ENCODE results near the gene IMMT. TPM values are rescaled to one million over a fixed set of nuclear protein-coding genes. Genes with fewer than 3 reads are reported as not detected.
"Not testable (repeated sequence)": the region's sequence is repeated elsewhere in the genome, so short reads cannot be mapped to it uniquely, and the experiment has no call there.

Gene IMMT
- 68.7 TPM for polyA plus RNA-seq (2013)

DNA sequence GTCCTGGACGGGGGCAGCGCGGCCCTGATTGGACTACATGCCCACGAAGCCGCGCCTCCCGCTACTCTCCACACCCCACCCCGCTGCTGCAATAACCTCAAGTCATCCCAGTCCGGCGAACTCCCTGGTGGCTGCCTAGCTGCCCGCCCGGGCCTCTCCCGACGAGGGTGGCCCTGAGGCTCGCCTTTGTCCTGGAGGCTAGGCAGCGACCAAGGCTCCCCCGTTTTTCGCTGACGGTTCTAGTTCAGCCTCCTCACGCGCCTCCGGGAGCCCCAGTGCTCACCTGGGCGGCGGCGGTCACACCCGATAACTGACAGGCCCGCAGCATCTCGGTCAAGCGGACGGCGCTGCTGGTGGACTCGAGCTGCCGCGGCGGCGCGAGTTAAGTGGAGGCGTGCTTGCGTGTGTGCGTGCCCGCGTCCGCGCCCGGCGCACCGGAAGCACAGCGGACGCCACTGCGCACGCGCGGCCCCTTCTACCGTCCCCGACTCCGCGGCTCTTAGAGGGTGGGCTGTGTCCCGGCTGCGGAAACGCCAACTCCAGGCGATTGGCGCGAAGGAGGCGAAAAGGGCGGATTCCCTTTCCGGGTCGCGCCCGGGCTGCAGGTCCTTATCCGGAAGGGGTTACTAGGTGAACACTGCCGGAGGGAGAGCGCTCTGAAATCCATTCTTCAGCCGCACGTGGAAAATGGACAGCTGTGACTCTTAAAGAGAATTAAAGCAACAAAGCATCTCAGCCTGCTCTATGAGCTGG is at the start of gene IMMT:
Gene IMMT, minus strand, starts transcription at position 408 of the 753 bp plus-strand sequence. Its CDS starts 80 bp downstream, at position 328.
- Histone ChIP-seq H3K4me1 (ENCODE audit: control extremely low read depth in 1 of 4, control insufficient read depth in 4 of 4, insufficient read depth in 4 of 4, low read length in 3 of 4) (peaks cover 18 to 29% (median 24%) of the 10 kb centered on the region in 4 experiments), H3K4me3 (ENCODE audit: control insufficient read depth in 1 of 7, extremely low read depth in 1 of 7, insufficient read depth in 4 of 7, low read depth in 2 of 7, low read length in 6 of 7) (peak within 1 kb of the TSS; percentile 80 to 100 (median 93)), H3K27me3 (replicated peaks in 2 of 5; ENCODE audit: control insufficient read depth in 4 of 5, insufficient read depth in 5 of 5, low read length in 4 of 5) (no peaks in the 10 kb centered on the region), H3K9me3 (ENCODE audit: control extremely low read depth in 1 of 5, control insufficient read depth in 4 of 5, insufficient read depth in 2 of 5, low read depth in 1 of 5, low read length in 4 of 5) (no peaks in the 10 kb centered on the region), H3K36me3 (ENCODE audit: control insufficient read depth in 4 of 4, insufficient read depth in 4 of 4, low read length in 3 of 4) (peaks cover 0 to 8% (median 4%) of the 10 kb centered on the region in 4 experiments), H3K27ac (ENCODE audit: insufficient read depth in 1 of 2, low read depth in 1 of 2, low read length in 2 of 2, poor library complexity in 1 of 2, severe bottlenecking in 2 of 2) (peak within 1 kb of the TSS; percentile 93 to 97)
- CTCF ChIA-PET, result interaction anchor here (1.0 to 1.3 kb wide), 2 partner anchors 9 to 26 kb away, joined by 3 to 4 read pairs; no protein-coding TSS in a partner anchor
- POLR2A ChIA-PET, result interaction anchor here (0.6 kb wide), 1 partner anchor 9 kb away, joined by 3 read pairs; no protein-coding TSS in a partner anchor
- DNase-seq, result peak; percentile 95 to 96 (median 96)
- WGBS (ENCODE audit: insufficient coverage), result under 1% methylated on average over 68 of the region's 74 CpGs

DNA sequence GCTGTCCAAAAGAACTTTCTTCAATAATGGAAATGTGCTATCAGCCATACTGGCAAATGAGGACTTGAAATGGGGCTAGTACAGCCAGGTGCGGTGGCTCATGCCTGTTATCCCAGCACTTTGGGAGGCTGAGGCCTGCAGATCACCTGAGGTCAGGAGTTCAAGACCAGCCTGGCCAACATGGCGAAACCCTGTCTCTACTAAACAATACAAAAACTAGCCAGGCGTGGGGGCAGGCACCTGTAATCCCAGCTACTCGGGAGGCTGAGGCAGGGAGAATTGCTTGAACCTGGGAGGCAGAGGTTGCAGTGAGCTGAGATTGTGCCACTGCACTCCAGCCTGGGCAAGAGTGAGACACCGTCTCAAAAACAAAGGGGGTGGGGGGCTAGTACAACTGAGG is 49.5 kb upstream of the IMMT start:
- H3K27ac ChIP-seq (ENCODE audit: insufficient read depth in 1 of 2, low read depth in 1 of 2, low read length in 2 of 2, poor library complexity in 1 of 2, severe bottlenecking in 2 of 2); H3K36me3 ChIP-seq (ENCODE audit: control insufficient read depth in 4 of 4, insufficient read depth in 4 of 4, low read length in 3 of 4); H3K9me3 ChIP-seq (ENCODE audit: control extremely low read depth in 1 of 5, control insufficient read depth in 4 of 5, insufficient read depth in 2 of 5, low read depth in 1 of 5, low read length in 4 of 5); H3K4me3 ChIP-seq (ENCODE audit: control insufficient read depth in 1 of 7, extremely low read depth in 1 of 7, insufficient read depth in 4 of 7, low read depth in 2 of 7, low read length in 6 of 7); DNase-seq; POLR2A ChIA-PET: not testable (repeated sequence)
- WGBS (ENCODE audit: insufficient coverage), result 100% methylated on average over 2 of the region's 5 CpGs
- Histone ChIP-seq H3K27me3 (replicated peaks in 2 of 5; ENCODE audit: control insufficient read depth in 4 of 5, insufficient read depth in 5 of 5, low read length in 4 of 5) (peaks cover 0 to 42% (median 10%) of the 10 kb centered on the region in 5 experiments), H3K4me1 (ENCODE audit: control extremely low read depth in 1 of 4, control insufficient read depth in 4 of 4, insufficient read depth in 4 of 4, low read length in 3 of 4) (peaks cover 4 to 10% (median 7%) of the 10 kb centered on the region in 4 experiments)
- CTCF ChIA-PET, result interaction anchor here (0.5 to 1.7 kb wide), 4 partner anchors 24 to 959 kb away, joined by 3 to 6 read pairs (median 4); no protein-coding TSS in a partner anchor

DNA sequence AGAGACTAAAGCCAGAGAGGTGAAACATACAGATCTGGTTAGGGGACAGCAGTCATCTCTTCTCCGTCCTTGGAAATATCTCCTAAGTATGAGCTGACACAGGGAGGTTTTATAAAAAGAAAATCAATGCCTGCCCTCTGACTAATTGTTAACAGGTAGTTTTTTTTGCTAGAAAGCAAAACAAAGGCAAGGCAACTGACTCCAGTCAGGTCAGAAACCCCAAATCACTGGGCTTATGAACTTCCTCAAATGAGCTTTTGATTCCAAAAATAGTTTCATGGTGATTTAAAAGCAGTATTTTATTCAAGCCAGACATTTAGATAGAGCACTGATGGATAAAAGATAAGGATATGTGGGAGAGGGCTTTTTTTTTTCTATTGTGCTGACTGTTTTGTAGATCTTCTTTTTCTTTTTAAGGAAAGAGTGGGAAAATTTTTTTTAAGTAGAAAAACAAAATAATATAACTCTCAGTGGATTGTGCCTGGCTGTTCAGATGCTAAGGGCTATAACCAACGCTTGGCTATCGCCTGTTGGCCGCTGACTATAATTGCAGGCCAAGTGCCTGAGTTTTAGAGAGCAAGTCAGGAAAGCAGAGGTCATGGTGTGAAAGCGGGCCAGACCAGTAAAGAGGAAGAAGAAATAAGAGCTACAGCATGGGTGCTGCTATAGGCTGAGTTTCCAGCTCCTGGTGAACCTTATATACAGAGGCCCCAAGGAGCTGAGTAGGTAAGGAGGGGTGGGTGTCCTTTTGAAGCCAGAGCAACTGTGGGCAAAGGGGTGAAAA is 48.9 kb upstream of the IMMT start:
- POLR2A ChIA-PET, result interaction anchor here (0.7 to 1.0 kb wide), 2 partner anchors 15 to 198 kb away, joined by 3 read pairs; no protein-coding TSS in a partner anchor

DNA sequence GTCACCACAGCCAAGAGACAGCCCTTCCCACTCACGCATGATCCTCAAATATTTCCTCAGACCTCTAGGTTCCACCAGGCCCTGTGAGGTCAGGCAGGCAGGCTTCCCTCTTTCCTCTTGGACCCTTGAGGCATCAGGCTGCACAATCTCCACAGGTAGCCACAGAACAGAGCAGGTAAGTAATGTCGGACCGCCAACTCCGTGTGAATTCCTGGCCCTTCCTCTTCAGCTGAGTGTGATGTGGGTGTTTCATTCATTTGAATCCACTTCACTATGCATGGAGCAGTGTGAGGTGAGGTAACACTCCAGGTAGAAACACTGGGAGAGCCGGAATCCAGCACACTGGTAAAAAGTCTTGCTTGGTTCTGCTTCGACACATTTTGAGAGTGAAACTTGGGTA is 48.0 kb upstream of the IMMT start:
- Histone ChIP-seq H3K9me3 (ENCODE audit: control extremely low read depth in 1 of 5, control insufficient read depth in 4 of 5, insufficient read depth in 2 of 5, low read depth in 1 of 5, low read length in 4 of 5) (no peaks in the 10 kb centered on the region), H3K27me3 (replicated peaks in 2 of 5; ENCODE audit: control insufficient read depth in 4 of 5, insufficient read depth in 5 of 5, low read length in 4 of 5) (peaks cover 0 to 49% (median 10%) of the 10 kb centered on the region in 5 experiments), H3K36me3 (ENCODE audit: control insufficient read depth in 4 of 4, insufficient read depth in 4 of 4, low read length in 3 of 4) (no peaks in the 10 kb centered on the region), H3K27ac (ENCODE audit: insufficient read depth in 1 of 2, low read depth in 1 of 2, low read length in 2 of 2, poor library complexity in 1 of 2, severe bottlenecking in 2 of 2) (no peak overlapping the region), H3K4me1 (ENCODE audit: control extremely low read depth in 1 of 4, control insufficient read depth in 4 of 4, insufficient read depth in 4 of 4, low read length in 3 of 4) (peaks cover 4 to 22% (median 20%) of the 10 kb centered on the region in 4 experiments), H3K4me3 (ENCODE audit: control insufficient read depth in 1 of 7, extremely low read depth in 1 of 7, insufficient read depth in 4 of 7, low read depth in 2 of 7, low read length in 6 of 7) (no peak overlapping the region)
- no peak for DNase-seq
- ChIA-PET POLR2A (no interaction called here), CTCF (interaction anchor here (1.4 to 1.7 kb wide), 2 partner anchors 23 to 29 kb away, joined by 3 to 6 read pairs; no protein-coding TSS in a partner anchor)
- 80% methylated on average over 3 of the region's 6 CpGs for WGBS (ENCODE audit: insufficient coverage)

More for the DNA sequence above, 48.9 kb upstream of the IMMT start:
- DNase-seq, result peak in 2 of 3 donors; percentile 69 to 74
- no peaks in the 10 kb centered on the region for H3K36me3 ChIP-seq (ENCODE audit: control insufficient read depth in 4 of 4, insufficient read depth in 4 of 4, low read length in 3 of 4)
- H3K4me3 ChIP-seq (ENCODE audit: control insufficient read depth in 1 of 7, extremely low read depth in 1 of 7, insufficient read depth in 4 of 7, low read depth in 2 of 7, low read length in 6 of 7), result no peak overlapping the region
- H3K27ac ChIP-seq (ENCODE audit: insufficient read depth in 1 of 2, low read depth in 1 of 2, low read length in 2 of 2, poor library complexity in 1 of 2, severe bottlenecking in 2 of 2), result no peak overlapping the region
- CTCF ChIA-PET, result interaction anchor here (0.5 to 1.7 kb wide), 6 partner anchors 10 to 958 kb away, joined by 3 to 6 read pairs (median 3); no protein-coding TSS in a partner anchor
- peaks cover 4 to 14% (median 12%) of the 10 kb centered on the region in 4 experiments for H3K4me1 ChIP-seq (ENCODE audit: control extremely low read depth in 1 of 4, control insufficient read depth in 4 of 4, insufficient read depth in 4 of 4, low read length in 3 of 4)
- WGBS (ENCODE audit: insufficient coverage), result 56% methylated on average over 5 of the region's 5 CpGs
- H3K27me3 ChIP-seq (replicated peaks in 2 of 5; ENCODE audit: control insufficient read depth in 4 of 5, insufficient read depth in 5 of 5, low read length in 4 of 5), result peaks cover 0 to 44% (median 10%) of the 10 kb centered on the region in 5 experiments
- no peaks in the 10 kb centered on the region for H3K9me3 ChIP-seq (ENCODE audit: control extremely low read depth in 1 of 5, control insufficient read depth in 4 of 5, insufficient read depth in 2 of 5, low read depth in 1 of 5, low read length in 4 of 5)

DNA sequence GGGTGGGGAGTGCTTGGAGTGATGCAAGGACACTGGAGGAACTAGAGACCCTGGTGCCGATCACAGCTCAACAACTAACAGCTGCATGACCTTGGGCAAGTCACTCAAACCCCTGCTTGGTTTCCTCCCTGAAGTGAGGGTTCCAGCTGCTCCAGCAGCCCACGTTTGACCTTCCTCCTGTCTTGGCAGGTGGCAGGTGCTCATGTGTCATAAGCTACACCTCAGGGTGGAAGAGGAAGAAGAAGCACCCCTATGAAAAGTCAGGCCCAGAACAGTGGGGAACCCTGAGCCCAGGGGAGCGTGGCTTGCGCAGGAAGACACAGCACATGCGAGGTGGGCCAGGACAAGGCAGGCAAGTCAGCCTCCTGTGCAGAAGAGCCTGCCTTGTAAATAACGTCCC is 46.3 kb upstream of the IMMT start:
- no peak for DNase-seq
- Histone ChIP-seq H3K9me3 (ENCODE audit: control extremely low read depth in 1 of 5, control insufficient read depth in 4 of 5, insufficient read depth in 2 of 5, low read depth in 1 of 5, low read length in 4 of 5) (no peaks in the 10 kb centered on the region), H3K4me1 (ENCODE audit: control extremely low read depth in 1 of 4, control insufficient read depth in 4 of 4, insufficient read depth in 4 of 4, low read length in 3 of 4) (peaks cover 4 to 24% (median 21%) of the 10 kb centered on the region in 4 experiments), H3K27ac (ENCODE audit: insufficient read depth in 1 of 2, low read depth in 1 of 2, low read length in 2 of 2, poor library complexity in 1 of 2, severe bottlenecking in 2 of 2) (no peak overlapping the region), H3K4me3 (ENCODE audit: control insufficient read depth in 1 of 7, extremely low read depth in 1 of 7, insufficient read depth in 4 of 7, low read depth in 2 of 7, low read length in 6 of 7) (no peak overlapping the region), H3K27me3 (replicated peaks in 2 of 5; ENCODE audit: control insufficient read depth in 4 of 5, insufficient read depth in 5 of 5, low read length in 4 of 5) (peaks cover 0 to 46% (median 11%) of the 10 kb centered on the region in 5 experiments), H3K36me3 (ENCODE audit: control insufficient read depth in 4 of 4, insufficient read depth in 4 of 4, low read length in 3 of 4) (no peaks in the 10 kb centered on the region)
- 93% methylated on average over 4 of the region's 6 CpGs for WGBS (ENCODE audit: insufficient coverage)
- ChIA-PET CTCF (interaction anchor here (1.2 kb wide), 1 partner anchor 21 kb away, joined by 6 read pairs; no protein-coding TSS in a partner anchor), POLR2A (no interaction called here)

DNA sequence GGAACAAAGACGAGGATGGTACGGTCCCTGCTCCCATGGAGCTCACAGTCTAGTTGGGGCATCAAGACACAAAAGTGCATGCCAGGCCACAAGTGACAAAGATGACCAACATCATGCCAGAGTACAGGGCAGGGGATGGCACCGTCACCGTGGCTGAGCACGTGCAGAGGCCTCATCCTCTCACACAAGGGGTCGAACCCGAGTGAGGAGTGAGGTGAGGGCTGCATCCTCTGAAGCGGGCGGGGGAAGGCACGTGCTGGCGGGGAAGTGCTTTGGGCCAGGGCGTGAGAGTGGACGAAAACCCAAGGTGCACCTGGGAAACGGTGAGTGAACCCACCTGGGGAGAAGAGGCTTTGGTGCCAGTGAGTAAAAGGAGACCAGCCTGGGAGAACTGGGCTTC is 45.0 kb upstream of the IMMT start:
- POLR2A ChIA-PET, result no interaction called here
- Histone ChIP-seq H3K4me1 (ENCODE audit: control extremely low read depth in 1 of 4, control insufficient read depth in 4 of 4, insufficient read depth in 4 of 4, low read length in 3 of 4) (peaks cover 4 to 24% (median 21%) of the 10 kb centered on the region in 4 experiments), H3K27ac (ENCODE audit: insufficient read depth in 1 of 2, low read depth in 1 of 2, low read length in 2 of 2, poor library complexity in 1 of 2, severe bottlenecking in 2 of 2) (no peak overlapping the region), H3K27me3 (replicated peaks in 2 of 5; ENCODE audit: control insufficient read depth in 4 of 5, insufficient read depth in 5 of 5, low read length in 4 of 5) (peaks cover 0 to 50% (median 15%) of the 10 kb centered on the region in 5 experiments), H3K36me3 (ENCODE audit: control insufficient read depth in 4 of 4, insufficient read depth in 4 of 4, low read length in 3 of 4) (no peaks in the 10 kb centered on the region), H3K9me3 (ENCODE audit: control extremely low read depth in 1 of 5, control insufficient read depth in 4 of 5, insufficient read depth in 2 of 5, low read depth in 1 of 5, low read length in 4 of 5) (no peaks in the 10 kb centered on the region), H3K4me3 (ENCODE audit: control insufficient read depth in 1 of 7, extremely low read depth in 1 of 7, insufficient read depth in 4 of 7, low read depth in 2 of 7, low read length in 6 of 7) (no peak overlapping the region)
- DNase-seq, result no peak
- 94% methylated on average over 14 of the region's 14 CpGs for whole genome bisulfite sequencing (ENCODE audit: insufficient coverage)
- CTCF ChIA-PET, result no interaction called here

All from common myeloid progenitor, CD34-positive (primary cell).